NOMO-1 (cell line): ENCODE results near the gene BMF.

ENCODE experiments used
- DNase-seq, 2 experiments: peaks; one replicate each; lab custom pipeline; 2025; ENCODE audit not compliant: unreplicated experiment in 2 of 2; lab: John Stamatoyannopoulos, UW

Gene BMF

GRCh38 chr15:40052604-40053003 is 56.1 kb downstream of the BMF start:
- DNase-seq: no peak

- DNase-seq: no peak
Observed at GRCh38 chr15:40051616-40052415, 56.9 kb downstream of the BMF start.

GRCh38 chr15:40050788-40051470 is 57.8 kb downstream of the BMF start:
- no peak for DNase-seq

- DNase-seq: no peak
Observed at GRCh38 chr15:40048926-40049475, 59.7 kb downstream of the BMF start.

GRCh38 chr15:40048211-40048792 is 60.4 kb downstream of the BMF start:
- no peak for DNase-seq

GRCh38 chr15:40047415-40048210 is 61.1 kb downstream of the BMF start:
- DNase-seq: peak; percentile 65 to 68

- no peak for DNase-seq
Observed at GRCh38 chr15:40046721-40047414, 61.8 kb downstream of the BMF start.

- no peak for DNase-seq
Observed at GRCh38 chr15:40045572-40046217, 63.0 kb downstream of the BMF start.

GRCh38 chr15:40044717-40045571 is 63.7 kb downstream of the BMF start:
- peak; percentile 76 to 83 for DNase-seq

GRCh38 chr15:40043927-40044716 is 64.6 kb downstream of the BMF start:
- no peak for DNase-seq

- no peak for DNase-seq
Observed at GRCh38 chr15:40042791-40043320, 65.8 kb downstream of the BMF start.

- no peak for DNase-seq
Observed at GRCh38 chr15:40040770-40041169, 67.9 kb downstream of the BMF start.

GRCh38 chr15:40040293-40040635 is 68.4 kb downstream of the BMF start:
- no peak for DNase-seq

GRCh38 chr15:40038638-40039543 is 69.8 kb downstream of the BMF start, which contains the start of gene SRP14:
TSS of gene SRP14 (minus strand) at chr15:40039181. CDS start at chr15:40039116, 65 bp downstream.
- DNase-seq: peak; percentile 83 to 86

- DNase-seq: no peak
Observed at GRCh38 chr15:40038275-40038637, 70.4 kb downstream of the BMF start.
